Bone marrow (tissue), 2 donors: Measurements from ENCODE around the gene MOK.

Source experiments
- DNase-seq, 2 donors: peaks; one replicate each; lab custom pipeline; 2025; lab: John Stamatoyannopoulos, UW

The MOK gene

DNA sequence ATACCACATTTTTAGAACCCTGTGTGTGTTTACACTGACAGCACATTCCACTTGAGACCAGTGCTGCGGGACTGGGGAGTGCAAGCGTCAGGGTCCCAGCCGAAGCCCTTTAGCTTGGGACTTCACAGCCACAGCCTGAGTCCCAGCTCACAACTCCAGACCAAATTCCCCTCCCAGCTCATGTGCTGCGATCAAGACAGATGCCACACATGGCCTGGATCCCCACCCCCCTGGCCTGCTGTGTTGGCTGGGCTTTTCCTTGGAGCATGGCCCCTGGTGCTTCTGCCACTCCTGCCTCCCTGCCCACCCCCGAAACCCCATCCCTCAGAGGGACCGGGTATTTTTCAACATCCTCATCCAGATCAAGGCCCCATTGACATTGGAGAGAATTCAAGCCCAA lies 101.6 kb downstream of the MOK start:
- DNase-seq = no peak

DNA sequence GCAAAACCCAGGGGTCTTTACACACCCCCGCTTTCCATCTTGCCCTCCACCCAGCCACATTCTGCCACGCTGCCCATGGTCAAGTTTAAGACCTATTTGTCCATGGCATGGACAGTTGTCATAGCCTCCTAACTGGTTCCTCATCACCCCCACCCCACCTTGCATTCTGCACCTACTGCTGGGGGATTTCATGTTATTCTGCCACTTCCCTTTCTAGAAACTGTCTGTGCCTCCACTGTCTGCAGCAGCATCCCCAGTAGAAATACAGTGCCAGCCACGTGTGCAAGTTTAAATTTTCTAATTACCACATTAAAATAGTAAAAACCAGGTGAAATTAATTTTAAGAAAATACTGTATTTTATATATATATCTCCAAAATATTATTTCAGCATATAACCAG lies 102.0 kb downstream of the MOK start:
- no peak for DNase-seq

DNA sequence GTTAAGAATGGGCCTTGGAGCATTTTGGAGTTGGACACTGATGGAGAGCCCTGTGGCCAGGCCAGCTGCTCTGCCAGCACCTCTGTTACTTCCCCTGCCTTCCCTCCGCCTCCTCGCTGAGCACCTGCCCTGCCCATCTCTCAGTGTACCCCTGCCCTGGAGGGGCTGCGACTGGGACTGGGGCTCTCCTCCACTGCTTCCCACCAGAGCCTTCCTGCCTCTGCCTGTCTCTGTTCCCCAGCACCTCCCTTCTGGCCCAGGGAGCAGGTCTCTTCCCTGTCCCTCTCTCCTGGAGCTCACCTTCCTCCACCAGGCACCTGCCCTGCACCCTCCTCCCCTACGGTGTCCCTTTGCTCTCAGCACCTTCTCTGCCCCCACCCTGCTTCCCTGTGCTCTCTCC lies 103.2 kb downstream of the MOK start:
- DNase-seq = no peak

DNA sequence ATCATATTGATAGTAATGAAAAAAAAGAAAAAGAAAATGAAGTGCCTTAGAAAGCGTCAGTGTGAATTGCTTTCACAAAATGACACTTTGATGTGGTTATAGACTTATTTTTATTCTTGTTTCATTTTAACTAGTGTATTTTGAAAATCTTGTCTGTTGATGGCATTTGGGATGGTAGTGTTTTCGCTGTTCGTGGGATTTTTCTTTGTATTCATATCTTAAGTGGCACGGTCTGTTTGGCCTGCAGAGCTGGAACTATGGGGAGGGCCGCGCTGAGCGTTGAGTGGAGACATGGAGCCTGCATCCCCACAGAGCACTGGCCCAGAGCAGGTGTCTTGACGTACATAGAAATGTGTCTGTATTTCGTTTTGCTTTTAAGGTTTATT lies 103.6 kb downstream of the MOK start:
- DNase-seq = no peak

DNA sequence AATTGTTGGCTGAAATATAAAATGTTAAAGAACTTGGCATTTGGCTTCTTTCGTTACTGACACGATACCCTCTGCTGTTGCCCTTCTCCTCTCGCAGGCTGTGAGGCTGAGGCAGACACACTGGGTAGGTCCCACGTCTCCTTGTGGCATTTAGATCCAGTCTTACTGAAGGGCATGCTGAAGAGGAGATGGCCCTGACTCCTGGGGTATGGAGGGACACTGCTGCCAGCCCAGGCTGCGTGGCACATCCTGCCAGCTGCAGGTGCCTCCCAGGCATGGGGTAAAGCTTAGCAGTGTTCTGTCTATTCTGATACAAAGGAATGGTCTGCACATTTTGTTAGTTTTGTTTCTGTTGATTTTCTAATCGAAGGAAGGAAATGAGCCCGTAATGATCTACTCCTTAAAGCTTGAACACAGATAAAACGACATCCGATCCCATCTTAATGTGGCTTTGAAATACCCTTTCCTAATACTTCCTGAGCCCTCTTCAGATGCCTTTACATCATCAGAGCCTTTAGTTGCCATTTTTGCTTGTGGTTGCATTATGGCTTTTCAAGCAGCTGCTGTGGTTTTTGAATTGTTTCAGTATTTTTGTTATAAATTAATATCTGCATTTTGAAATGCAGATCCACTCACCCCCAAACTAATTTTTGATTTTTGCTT lies 104.1 kb downstream of the MOK start:
- DNase-seq = no peak

GRCh38 chr14:102197317-102197853 lies 107.6 kb downstream of the MOK start:
- DNase-seq = no peak

DNA sequence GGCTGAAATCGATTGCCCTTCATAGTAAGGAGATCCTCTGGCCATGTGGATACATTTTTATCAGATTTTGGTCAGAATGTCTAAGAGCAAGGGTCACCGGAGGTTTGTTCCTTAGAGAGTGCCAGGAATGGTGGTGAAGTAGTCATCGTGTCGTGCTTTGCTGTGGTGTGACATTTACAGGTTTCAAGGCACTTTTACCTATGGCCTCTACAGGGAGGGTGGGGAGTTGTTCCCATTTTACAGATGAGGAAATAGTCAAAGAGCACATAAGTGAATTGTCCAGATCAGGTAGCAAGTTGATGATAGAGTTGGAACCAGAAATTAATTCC lies 108.1 kb downstream of the MOK start:
- DNase-seq = no peak

GRCh38 chr14:102196039-102196901 lies 108.7 kb downstream of the MOK start:
- DNase-seq = no peak

DNA sequence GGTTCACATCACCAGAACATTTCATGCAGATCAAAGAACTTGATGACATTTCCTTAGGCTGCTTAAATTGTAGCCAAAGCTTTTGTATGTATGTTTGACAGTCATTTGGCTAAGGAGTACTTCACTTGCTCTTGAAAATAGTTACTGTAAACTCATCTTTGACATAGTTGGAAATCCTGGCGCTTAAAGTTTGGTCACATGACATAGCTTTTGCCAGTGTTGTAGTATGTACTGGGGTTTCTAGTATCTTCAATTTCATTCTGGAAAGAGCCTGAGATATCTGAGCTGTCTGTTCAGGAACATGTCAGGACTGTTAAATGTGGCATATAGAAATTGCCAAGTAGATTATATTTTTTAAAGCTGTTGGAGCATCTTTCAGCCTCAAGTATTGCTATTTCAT lies 109.5 kb downstream of the MOK start:
- no peak for DNase-seq

DNA sequence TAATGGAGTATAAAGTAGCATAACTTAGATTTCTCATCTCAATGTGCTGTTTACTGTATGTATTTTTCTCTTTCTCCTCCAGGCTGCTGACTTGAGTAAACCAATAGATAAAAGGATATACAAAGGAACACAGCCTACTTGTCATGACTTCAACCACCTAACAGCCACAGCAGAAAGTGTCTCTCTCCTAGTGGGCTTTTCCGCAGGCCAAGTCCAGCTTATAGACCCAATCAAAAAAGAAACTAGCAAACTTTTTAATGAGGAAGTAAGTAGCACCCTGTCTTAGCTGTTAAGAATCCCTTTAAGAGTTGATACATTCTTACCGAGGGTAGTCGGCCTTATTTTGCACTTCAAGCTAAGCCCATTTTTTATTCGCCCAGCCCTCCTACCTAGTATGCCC lies 110.1 kb downstream of the MOK start:
- DNase-seq = no peak

DNA sequence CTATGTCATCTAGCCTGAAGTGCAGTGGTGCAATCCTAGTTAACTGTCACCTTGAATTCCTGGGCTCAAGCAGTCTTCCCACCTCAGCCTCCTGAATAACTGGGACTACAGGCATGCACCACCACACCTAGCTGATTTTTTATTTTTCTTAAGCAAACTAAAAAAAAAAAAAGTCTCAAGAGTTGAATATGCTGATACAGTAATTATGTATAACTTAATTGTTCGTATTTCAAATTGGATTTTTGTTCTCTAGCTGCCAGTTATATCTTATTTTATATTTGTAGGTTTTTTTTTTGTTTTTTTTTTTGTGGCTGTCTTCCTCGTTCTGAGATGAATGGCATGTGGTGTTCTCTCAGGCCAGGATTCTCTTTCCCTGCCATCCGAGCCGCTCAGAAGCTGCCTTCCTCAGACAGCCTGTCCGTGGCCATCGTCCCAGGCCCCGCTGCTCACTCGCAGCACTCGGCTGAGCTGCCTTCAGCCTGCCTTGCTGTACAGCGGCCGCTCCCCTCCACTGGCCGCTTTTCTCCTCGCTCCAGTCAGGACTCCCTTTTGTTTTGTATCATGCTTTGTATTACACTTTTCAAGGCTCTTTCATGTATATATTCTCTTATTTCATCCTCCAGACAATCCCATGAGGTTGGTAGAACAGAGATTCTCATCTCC lies 112.0 kb downstream of the MOK start:
- DNase-seq = no peak

- DNase-seq = no peak
Observed at GRCh38 chr14:102189874-102190273, 115.1 kb downstream of the MOK start.

DNA sequence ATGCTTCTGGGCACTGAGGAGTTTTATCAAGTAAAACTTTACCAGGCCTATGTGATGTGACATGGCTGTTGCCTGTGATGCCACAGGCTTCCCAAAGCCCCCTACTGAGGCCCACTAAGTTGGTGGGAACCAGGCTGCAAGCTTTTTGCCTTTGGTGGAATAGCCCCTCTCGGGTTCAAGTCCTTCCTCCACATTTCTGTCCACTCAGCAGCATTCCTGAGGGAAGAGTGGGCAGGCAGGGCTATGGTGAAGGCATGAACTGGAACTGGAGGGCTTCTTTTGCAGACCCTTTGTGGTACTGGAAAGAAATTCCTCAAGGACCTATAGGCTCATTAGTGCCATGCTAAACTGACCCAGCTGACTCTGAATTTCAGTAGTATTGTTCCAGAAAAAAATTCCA lies 116.8 kb downstream of the MOK start:
- DNase-seq = no peak

DNA sequence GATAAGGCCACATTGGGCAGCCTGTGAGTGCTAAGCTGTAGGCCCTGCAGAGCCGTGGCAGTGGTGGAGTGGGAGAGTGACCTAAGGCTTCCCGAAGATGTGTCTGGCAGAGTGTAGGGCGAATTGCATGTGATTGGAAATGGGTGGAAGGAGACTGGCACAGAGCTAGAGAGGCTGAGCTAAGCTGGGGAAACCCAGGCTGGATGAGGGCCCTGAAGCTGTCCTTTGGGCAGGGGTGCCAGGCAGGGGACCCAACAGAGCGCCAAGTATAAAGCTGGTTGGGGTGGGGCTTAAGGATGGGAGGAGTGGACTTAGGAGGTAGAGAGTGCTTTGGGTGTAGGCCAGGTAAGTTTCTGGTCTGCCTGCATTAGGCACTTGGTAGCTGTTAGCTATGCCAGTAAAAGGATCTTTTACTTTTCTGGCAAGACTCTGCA lies 117.4 kb downstream of the MOK start:
- DNase-seq = no peak

DNA sequence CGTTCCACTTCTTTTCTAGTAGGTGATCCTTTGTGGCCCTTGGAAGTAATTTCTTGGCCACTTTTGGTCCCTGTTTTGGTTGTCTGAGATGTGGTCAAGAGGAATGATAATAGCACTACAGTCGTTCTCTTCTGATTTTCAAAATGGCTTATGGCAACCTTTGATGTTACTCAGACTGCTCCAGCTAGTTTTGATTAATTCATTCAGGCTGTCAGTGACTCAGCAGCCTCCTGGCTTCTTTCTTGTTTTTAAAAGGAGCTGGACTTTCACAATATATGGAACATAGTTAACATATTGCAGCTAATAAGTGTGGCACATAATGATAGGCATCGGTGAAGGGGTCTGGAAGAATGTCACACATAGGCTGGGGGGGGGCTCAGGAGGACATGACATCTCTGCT lies 117.9 kb downstream of the MOK start:
- DNase-seq = no peak

- no peak for DNase-seq
Observed at GRCh38 chr14:102185360-102185759, 119.6 kb downstream of the MOK start.

DNA sequence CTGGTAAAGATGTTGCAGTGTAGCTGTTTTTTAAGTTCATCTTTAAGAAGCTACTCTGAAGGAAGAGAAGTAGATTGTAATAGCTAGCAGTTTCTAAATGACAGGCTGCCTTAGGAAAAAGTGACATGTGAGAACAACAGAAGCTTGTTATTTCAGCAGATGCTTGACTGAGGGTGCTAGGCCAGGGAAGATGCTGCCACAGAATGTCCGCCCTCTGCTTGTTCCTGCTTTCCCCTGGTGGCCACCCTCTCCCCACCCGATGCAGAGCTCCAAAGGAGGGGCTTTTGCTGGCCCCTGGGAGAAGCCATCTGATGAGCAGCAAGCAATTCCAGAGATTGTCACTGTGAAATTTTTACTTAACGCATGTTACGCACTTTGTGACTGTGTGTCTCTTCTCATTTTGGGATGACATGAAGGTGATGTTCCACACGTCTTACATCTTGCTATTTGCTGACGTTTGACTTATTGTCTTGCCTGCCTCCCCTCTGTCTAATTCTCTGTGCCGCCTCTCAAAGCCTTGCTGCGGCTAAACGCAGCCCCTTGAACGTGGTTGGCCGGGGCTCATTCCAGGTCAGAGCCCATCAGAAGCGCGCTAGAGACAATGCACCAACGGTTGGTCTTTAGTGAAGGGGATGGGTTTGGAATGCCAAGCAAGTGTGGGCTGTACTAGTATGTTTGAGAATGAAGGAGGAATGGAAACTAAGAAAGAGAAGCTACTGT lies 120.5 kb downstream of the MOK start:
- DNase-seq = no peak

DNA sequence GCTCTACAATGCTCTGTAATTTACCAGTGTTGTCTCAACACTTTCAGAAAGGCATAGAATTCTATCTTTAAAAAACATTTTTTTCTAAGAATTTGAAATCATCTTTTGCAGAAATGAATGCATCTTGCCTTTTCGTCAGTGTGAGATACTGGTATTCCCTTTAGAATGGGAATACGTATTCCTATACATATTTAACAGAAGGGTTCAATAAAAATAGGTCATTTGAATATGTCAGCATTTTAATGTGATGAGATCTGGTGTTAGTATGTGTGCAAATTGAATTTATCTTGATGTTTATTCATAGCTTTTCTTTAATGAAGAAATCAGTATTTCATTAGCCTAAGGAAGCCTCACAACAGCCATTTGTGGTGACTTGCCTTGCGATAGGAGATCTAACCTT lies 121.1 kb downstream of the MOK start:
- DNase-seq = no peak

DNA sequence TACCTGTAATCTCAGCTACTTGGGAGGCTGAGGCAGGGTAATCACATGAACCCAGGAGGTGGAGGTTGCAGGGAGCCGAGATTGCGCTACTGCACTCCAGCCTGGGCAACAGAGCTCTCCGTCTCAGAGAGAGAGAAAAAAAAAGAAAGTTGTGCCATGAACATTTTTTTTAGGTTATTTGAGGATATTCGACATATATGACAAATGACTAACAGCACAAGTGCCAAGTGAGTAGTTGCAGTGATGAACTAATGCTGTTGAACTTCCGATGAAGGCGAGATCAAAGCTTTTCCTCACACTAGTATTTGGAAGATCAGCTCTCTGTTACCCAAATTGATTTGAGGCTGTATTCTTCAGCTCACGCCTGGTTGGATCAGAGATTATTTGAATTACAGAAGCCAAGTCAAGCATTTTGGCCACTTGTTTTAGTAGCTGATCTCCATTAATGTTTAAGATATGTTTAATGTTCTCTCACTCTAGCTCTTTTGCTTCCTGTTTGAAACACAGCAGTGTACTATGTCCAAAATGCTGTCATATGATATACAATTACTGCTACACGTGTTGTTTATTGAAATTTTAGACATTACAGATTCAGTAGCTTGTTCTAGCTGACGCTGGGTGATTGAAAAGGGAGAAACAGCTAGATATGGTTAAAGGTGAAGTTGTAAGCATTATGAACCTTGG lies 121.9 kb downstream of the MOK start:
- DNase-seq = no peak

GRCh38 chr14:102182190-102182589 lies 122.8 kb downstream of the MOK start:
- peak in 1 of 2 donors; percentile 31 for DNase-seq

DNA sequence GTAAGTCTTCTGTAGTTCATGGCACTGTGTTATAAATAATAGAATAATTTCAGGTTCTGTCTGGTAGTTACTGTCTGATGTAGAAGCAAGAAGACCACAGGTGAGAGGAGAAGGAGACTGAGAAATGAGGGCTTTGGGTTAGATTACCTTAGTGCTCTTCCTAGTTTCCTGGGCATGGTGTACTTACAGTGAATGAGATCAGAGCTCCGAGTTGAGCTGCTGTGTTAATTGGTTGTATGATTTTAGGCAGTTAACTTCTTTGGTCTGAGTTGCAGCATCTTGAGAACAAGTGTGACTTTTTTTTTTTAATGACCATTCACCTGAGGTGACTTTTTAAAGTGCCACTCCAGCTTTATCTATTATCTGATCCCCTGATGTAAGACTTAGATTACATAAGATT lies 123.8 kb downstream of the MOK start:
- no peak for DNase-seq
